Type B pancreatic cell (in vitro differentiated cells): ENCODE data around the gene TRIL. TPM values are rescaled to one million over a fixed set of nuclear protein-coding genes. Genes with fewer than 3 reads are reported as not detected.

ENCODE experiments used
- DNase-seq: peaks from one replicate; pipeline ENCODE4 v3.0.0; 2021; ENCODE audit warnings: mixed read lengths; ENCODE audit not compliant: unreplicated experiment; ENCODE audit errors: extremely low spot score
- H3K27ac Mint-ChIP-seq: 2 replicates; pipeline ENCODE4 v1.8.0; 2021; ENCODE audit warnings: mild to moderate bottlenecking, mixed read lengths
- H3K27me3 Mint-ChIP-seq: 2 replicates; pipeline ENCODE4 v1.8.0; 2021; ENCODE audit warnings: mixed read lengths
- H3K36me3 Mint-ChIP-seq: 2 replicates; pipeline ENCODE4 v1.8.0; 2021; ENCODE audit warnings: mixed read lengths
- H3K4me1 Mint-ChIP-seq: one replicate; pipeline ENCODE4 v1.8.0; 2021; ENCODE audit warnings: mixed read lengths; ENCODE audit not compliant: unreplicated experiment
- H3K4me3 Mint-ChIP-seq: 2 replicates; pipeline ENCODE4 v1.8.0; 2021; ENCODE audit warnings: mild to moderate bottlenecking, mixed read lengths
- H3K9me3 Mint-ChIP-seq: 2 replicates; pipeline ENCODE4 v1.8.0; 2021; ENCODE audit warnings: mixed read lengths
- CTCF ChIP-seq: fragments of 200-600 bp; sonication (generic); conservative IDR thresholded peaks from 2 replicates; pipeline ENCODE4 v1.5.0; 2021; ENCODE audit warnings: antibody characterized with exemption, mild to moderate bottlenecking
- total RNA-seq: library from RNA; stranded (reverse); gene quantifications from 2 replicates; pipeline ENCODE4 v1.2.1, GENCODE V29; 2021; ENCODE audit warnings: low replicate concordance

Gene TRIL
- total RNA-seq, 1 donor from 2014 or later, result 42.9 TPM

GRCh38 chr7:28940741-28941384, 17.3 kb downstream of the TRIL start:
- peaks cover 58% of the 10 kb centered on the region for H3K4me1 Mint-ChIP-seq
- H3K9me3 Mint-ChIP-seq, result no peaks in the 10 kb centered on the region
- H3K36me3 Mint-ChIP-seq, result no peaks in the 10 kb centered on the region
- H3K27me3 Mint-ChIP-seq, result peaks cover 21% of the 10 kb centered on the region
- peak overlapping the region; percentile 41 for H3K27ac Mint-ChIP-seq
- DNase-seq, result no peak
- TF ChIP-seq CTCF, result no peak
- peak overlapping the region; percentile 7 for H3K4me3 Mint-ChIP-seq

- Mint-ChIP-seq H3K27ac (peak overlapping the region; percentile 2), H3K4me1 (peaks cover 58% of the 10 kb centered on the region), H3K27me3 (peaks cover 21% of the 10 kb centered on the region), H3K4me3 (peak overlapping the region; percentile 35), H3K36me3 (no peaks in the 10 kb centered on the region), H3K9me3 (no peaks in the 10 kb centered on the region)
- no peak for TF ChIP-seq CTCF
- no peak for DNase-seq
These were observed 18.1 kb downstream of the TRIL start for GRCh38 chr7:28939844-28940544.

GRCh38 chr7:28939367-28939766, 18.8 kb downstream of the TRIL start:
- Mint-ChIP-seq H3K4me1 (peaks cover 61% of the 10 kb centered on the region), H3K9me3 (peaks cover 3% of the 10 kb centered on the region), H3K27ac (peak overlapping the region; percentile 36), H3K4me3 (no peak overlapping the region), H3K36me3 (no peaks in the 10 kb centered on the region), H3K27me3 (peaks cover 21% of the 10 kb centered on the region)
- DNase-seq, result no peak
- no peak for TF ChIP-seq CTCF

- TF ChIP-seq CTCF, result no peak
- no peak for DNase-seq
- no peak overlapping the region for H3K4me3 Mint-ChIP-seq
- H3K27me3 Mint-ChIP-seq, result peaks cover 16% of the 10 kb centered on the region
- H3K36me3 Mint-ChIP-seq, result no peaks in the 10 kb centered on the region
- no peak overlapping the region for H3K27ac Mint-ChIP-seq
- peaks cover 66% of the 10 kb centered on the region for H3K4me1 Mint-ChIP-seq
- H3K9me3 Mint-ChIP-seq, result peaks cover 7% of the 10 kb centered on the region
These were observed 20.5 kb downstream of the TRIL start for GRCh38 chr7:28937619-28938018.

- Mint-ChIP-seq H3K36me3 (no peaks in the 10 kb centered on the region), H3K4me3 (no peak overlapping the region), H3K27me3 (peaks cover 16% of the 10 kb centered on the region), H3K9me3 (peaks cover 7% of the 10 kb centered on the region), H3K27ac (no peak overlapping the region), H3K4me1 (peaks cover 67% of the 10 kb centered on the region)
- DNase-seq, result no peak
- TF ChIP-seq CTCF, result no peak
These were observed 21.0 kb downstream of the TRIL start for GRCh38 chr7:28937103-28937502.
